Measurements from ENCODE around the gene ZFHX3.

The ZFHX3 gene

GRCh38 chr16:72947379-72948237 is 100.3 kb downstream of the ZFHX3 start:
- DNase-seq, result no peak

DNA sequence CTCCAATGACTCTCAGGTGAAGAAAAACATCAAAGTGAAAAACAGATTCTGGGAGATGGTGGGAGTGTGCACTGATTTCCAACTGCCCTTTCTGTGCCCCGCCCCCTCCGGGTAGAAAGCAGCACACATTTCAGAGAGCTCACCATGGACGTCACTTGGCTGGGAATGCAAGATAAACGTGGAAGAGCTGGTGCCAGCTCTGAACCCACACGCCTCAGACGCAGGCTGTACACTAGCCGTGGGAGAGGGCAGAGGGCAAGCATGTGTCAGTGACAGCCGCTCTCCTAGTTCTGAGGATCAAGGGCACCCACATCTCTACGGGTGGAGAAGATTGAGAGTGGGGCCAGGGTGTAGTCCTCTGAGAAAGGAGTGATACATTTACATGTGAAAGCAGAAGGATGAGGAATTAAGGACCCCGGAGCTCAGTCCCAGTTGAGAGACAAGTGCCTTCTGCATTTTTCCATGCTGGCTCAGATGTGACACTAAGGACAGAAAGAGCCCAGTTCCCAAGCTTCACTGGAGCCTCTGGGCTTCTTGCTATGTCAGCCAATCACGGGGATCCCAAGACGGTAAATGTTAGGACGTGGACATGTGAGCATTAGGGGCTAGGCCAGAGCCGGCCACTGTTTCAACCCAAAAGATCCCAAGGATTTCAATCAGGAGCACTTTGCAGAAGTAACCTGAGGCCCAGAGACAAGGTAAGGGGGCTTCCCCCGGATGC is 101.3 kb downstream of the ZFHX3 start:
- no peak for DNase-seq

GRCh38 chr16:72946063-72946462 is 101.9 kb downstream of the ZFHX3 start:
- no peak for DNase-seq

- no peak for DNase-seq
These were observed 102.3 kb downstream of the ZFHX3 start for GRCh38 chr16:72945611-72946010.

DNA sequence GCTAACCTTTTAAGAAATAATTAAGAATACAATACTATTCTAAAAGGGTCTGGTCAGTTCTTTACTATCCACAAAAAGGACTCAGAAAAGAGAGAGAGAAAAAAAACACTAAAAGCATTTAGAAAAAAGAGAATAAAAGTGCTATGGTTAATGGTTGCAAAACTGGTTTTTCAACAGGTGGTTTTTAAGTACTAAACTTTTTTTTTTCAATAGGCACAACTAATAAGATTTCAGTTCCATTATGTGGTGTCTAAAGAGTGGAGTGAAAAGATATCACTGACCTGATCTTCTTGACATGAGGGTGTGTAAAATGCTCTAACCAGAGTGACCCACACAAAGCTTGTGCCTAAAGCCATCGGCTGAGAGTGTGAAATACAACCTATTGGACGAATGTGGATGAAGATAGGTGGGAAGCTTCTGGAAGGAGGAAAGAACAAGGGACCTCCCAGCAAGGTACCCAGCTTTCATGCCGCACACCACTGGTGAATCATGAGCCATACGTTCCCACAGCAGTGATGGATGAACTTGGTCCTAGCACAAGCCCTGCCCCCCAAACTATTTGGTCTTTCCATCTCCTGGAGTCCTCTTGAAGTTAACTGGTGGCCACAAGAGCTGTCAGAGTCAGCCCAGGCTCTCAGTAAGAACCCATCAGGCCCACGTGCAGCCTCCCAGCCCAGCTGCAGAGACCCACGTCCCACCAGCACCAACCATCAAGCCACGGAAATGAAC is 103.0 kb downstream of the ZFHX3 start:
- no peak for DNase-seq

- DNase-seq, result no peak
These were observed 105.9 kb downstream of the ZFHX3 start for GRCh38 chr16:72942021-72942420.

DNA sequence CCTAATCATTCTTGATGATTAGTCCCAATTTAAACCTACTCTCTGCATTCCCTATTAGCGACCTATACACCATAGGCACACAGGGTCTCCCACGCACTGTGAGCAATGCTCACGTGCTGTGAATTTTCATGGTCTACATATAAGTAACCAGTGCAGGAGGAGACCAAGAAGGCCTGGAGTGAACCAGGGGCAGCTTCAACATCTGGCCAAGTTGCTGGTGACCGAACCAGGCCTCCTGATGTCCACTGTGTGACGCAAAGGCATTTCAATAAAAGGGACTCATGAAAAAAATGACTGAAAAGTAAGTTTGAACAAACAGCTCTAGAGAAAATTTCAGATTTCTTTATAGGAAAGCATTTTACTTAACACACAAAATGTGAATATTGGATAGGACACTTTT is 107.0 kb downstream of the ZFHX3 start:
- DNase-seq, result no peak

DNA sequence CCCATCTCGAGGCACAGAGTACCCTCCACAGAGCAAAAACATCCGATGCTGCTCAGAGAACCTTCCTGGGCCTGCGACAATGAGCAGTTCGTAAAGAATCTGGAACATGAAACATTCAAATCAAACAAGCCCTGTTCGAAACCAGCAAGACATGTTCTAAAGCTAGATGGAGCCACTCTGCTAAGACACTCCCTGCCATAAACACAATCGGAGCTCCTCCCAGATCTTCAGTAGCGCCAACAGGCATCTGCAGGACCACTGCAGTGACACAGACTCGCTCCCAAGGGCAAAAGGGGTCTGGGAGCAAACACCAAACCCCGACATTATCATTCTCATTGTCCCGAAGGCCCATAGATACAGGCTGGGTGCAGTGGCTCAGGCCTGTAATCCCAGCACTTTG is 108.7 kb downstream of the ZFHX3 start:
- DNase-seq, result no peak

DNA sequence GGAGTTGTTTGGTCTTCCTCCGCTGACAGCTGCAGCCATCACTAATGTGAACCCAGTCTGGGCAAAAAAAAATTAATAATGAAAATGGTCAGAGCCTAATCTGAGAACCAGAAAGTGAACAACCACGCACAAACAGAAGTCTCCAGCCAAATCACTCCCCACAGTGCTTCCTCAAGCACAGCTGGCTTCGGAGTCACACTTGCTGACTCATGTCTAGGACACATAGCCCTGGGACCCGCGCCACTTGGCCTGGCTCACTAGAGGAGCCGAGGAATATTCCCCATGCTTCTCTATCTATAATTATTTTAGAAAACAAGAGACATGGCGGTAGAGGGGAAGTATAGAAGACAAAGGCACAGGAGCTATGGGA is 109.1 kb downstream of the ZFHX3 start:
- no peak for DNase-seq

DNA sequence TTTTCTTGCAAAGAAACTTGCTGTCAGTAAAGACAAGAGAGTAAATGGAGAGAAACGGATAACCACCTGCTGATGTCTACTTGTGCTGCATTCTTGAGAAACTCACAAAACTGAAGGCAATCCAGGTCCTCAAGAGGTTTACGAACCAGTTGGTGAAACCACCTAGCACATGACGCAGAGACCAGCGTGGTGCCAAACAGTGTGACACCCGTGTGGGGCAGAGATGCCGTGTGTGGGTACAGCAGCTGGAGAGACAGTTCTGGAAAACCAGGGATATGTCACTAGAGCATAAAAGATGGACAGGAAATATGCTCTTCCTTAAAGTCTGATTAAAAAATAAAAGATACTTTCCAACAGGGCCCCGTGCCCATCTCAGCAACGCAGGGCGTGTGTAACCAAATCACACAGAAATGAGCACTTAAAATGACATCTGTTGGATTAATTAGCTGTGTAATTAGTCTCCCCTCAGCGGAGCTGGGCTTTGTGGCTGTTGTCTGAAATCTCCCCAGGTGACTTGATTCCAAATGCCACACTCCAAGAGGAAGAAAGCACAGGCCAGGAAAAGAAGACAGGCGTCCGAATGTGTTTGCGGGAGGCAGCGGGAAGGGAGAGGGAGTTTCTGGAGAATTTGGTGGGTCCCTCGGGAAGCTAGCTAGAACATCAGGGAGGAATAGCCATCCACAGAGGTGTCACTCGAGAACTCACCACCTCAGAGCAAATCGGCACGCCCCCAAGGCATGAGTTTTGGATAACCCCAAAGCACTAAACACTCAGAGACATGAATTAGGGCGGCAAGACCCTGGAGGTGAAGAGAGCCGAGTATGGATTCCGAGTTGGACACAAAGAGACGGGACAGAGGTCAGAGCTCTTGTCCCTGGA is 109.8 kb downstream of the ZFHX3 start:
- DNase-seq, result no peak

- no peak for DNase-seq
These were observed 110.6 kb downstream of the ZFHX3 start for GRCh38 chr16:72937360-72937759.

DNA sequence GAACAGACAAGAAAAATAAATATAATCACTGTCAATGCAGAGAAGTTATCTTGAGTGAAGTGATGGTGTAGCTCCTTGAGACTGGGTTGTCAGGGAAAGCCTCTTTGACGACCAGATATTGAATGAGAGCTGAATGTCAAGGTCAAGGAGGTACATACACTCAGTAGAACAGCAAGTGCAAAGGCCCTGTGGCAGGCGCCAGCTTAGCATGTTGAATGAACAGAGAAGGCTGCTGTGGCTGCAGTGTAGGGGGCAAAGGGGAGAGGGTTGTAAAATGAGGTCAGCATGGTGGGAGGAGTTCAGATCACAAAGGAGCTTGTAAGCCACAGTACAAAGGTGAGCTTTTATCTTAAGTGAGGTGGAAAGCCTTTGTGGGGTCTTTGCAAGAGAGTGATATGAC is 111.5 kb downstream of the ZFHX3 start:
- DNase-seq, result no peak

- no peak for DNase-seq
These were observed 112.0 kb downstream of the ZFHX3 start for GRCh38 chr16:72935896-72936295.

DNA sequence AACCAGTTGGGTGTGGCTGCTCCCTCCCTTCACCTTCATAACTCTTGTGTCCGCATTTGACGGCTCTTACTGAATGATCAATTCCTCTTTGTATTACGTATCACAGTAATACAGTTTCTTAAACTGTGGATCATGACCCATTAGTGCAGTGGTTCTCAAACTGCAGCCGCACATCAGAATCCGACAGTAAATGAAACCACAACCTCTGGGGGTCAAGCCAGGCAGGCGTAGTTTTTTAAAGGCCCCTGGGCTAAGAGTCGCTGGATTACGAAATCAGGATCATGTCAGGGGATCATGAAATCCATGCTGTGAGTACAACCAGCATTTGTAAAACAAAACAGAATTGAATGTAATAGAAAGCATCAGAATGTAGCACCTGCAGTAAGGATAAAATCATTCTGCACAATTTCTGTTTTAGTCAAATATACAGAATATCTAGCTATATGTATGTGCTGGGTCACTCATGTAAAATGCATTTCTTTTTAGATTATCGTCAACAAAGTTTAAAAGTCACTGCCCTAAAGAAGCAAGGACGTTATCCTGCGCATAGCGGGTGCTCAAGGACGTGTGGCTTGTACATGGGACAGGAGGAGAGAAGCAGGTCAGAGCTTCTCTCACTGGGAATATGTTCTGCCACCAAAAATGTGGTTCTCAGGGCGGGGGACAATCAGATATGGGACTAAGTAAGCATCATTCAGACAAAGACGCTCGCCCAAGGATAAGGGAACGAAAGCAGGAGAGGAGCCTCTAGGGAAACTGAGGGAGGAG is 113.1 kb downstream of the ZFHX3 start:
- no peak for DNase-seq

DNA sequence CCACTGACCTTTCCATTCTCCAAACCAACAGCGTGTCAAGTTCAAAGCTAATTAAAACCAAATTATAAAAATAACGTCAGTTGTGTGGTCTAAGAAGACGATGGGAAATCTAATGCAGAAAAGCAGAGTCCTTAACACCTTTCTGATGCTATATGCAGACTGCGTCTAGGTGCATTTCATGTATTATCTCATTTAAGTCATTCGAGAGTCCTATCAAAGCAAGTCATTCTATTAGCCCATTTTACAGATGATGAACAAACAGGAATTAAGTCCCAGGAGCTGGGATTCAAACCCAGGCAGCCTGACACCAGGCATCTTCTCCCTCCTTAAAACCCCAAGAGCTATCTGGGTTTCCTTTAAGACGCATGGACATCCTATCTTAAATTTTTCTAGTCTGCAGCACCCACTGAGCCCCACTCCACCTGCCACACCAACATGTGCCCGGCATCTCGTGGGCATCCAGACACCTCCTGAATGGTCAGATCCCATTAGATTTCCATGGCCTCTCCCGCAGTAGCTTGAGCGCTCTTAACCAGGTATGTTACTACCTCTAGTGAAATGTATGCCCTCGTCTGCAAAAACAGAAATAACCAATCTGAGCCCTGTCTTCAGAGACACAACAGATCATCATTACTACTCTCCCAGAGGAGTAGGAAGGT is 115.1 kb downstream of the ZFHX3 start:
- DNase-seq, result no peak

DNA sequence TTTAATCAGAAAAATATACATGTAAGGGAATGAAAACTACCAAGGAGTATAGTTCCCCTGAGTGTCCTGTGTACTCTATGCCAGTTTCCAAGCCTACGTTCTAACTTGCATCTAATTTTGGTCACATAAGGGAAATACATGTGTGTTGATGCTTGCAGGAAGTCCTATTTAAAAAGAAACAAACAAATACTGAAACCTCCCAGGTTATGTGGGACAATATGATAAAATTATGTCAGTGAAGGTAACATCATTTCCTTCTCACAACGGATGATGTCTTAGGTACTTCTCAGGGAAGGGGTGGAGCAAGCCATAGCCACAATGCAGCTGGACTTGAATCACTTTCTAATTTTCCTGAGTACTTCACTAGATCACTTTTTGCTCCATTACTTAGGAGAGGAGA is 115.9 kb downstream of the ZFHX3 start:
- no peak for DNase-seq

DNA sequence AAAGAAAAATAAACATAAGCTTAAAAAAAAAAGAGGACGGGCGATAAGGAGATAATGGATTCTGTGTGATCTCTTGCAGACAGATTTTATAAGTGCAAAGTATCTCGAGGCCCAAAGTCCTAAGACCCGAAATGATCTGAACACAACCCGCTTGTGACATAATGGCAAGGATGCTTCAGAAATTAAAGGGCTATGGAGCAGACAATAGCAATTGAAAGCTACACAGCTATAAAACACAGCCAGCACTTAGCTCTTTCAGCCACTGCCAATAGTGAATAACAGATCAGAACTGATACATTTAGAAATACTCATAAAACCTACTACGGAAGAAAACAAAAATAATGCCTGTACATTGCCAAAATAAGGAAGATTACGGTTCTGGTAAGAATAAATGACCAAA is 117.5 kb downstream of the ZFHX3 start:
- DNase-seq, result no peak

DNA sequence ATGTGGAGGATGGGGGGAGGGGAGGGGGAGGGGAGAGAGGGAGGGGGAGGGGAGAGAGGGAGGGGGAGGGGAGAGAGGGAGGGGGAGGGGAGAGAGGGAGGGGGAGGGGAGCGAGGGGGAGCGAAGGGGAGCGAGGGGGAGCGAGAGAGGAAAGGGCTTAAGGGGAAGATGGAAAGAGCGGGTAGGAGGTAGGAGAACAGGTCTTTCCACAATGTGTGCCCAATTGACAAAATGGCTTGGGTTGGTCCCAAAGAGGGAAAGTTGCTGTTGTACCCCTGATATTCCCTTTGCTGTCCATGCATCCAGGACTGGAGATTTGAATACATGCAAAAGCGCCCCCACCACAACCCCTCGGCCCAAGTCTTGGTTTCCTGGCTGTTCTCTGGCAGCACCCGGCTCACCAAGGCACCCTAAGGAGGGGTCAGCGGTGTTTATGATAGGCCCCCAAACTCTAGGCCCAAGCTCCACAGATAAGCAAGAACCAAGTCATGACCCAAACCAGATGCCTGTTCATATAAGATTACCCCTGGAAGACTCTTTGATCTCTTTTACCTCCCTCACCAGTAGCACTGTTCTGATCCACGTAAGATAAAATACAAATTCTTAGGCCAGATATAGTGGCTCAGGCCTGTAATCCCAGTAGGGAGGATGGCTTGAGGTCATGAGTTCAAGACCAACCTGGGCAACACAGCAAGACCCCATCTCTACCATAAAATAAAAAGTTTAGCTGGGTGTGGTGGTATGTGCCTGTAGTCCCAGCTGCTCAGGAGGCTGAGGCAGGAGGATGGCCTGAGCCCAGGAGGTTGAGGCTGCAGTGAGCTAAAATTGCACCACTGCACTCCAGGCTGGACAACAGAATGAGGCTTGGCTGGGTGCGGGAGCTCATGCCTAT is 119.6 kb downstream of the ZFHX3 start:
- DNase-seq, result no peak

GRCh38 chr16:72927199-72928089 is 120.5 kb downstream of the ZFHX3 start:
- DNase-seq, result no peak
